CD14-positive monocyte (primary cell): ENCODE results near the gene PRAC2. TPM values are rescaled to one million over a fixed set of nuclear protein-coding genes. Genes with fewer than 3 reads are reported as not detected.

Experiments used
- DNase-seq, 3 donors: peaks; one replicate each; pipeline ENCODE4 v3.0.0-alpha.2; 2011 to 2022
- H2AFZ ChIP-seq: 2 replicates; pipeline ENCODE4 v1.6.0; 2012; ENCODE audit warnings: mild to moderate bottlenecking, low read depth, low read length, inconsistent platforms; ENCODE audit not compliant: insufficient read depth, poor library complexity, severe bottlenecking
- H3K27ac ChIP-seq, 2 donors: 1 replicate in 1 of 2; 2 replicates in 1 of 2; pipeline ENCODE4 v1.5.1; 2012 to 2013; ENCODE audit warnings: low read length in 2 of 2, control low read depth in 1 of 2, inconsistent platforms in 1 of 2, low read depth in 1 of 2, mild to moderate bottlenecking in 1 of 2
- H3K27me3 ChIP-seq, 2 donors: one replicate each; pipeline versions ENCODE4 v1.6.0 to v1.6.1; 2011 to 2013; ENCODE audit warnings: low read length in 2 of 2; ENCODE audit not compliant: control insufficient read depth in 2 of 2, insufficient read depth in 2 of 2
- H3K36me3 ChIP-seq, 2 donors: replicated peaks in 1 of 2; 1 replicate in 1 of 2; 2 replicates in 1 of 2; pipeline versions ENCODE4 v1.5.1 to v1.6.1; 2012 to 2013; ENCODE audit warnings: low read length in 2 of 2, control low read depth in 1 of 2, inconsistent platforms in 1 of 2, mild to moderate bottlenecking in 1 of 2; ENCODE audit not compliant: insufficient read depth in 2 of 2, control insufficient read depth in 1 of 2
- H3K4me1 ChIP-seq, 2 donors: 1 replicate in 1 of 2; 2 replicates in 1 of 2; pipeline versions ENCODE4 v1.5.1 to v1.6.1; 2012 to 2013; ENCODE audit warnings: low read length in 2 of 2, control low read depth in 1 of 2, inconsistent platforms in 1 of 2, mild to moderate bottlenecking in 1 of 2, moderate library complexity in 1 of 2; ENCODE audit not compliant: insufficient read depth in 2 of 2, control insufficient read depth in 1 of 2
- H3K4me2 ChIP-seq: replicated peaks from 2 replicates; pipeline ENCODE3; 2012; ENCODE audit warnings: low read length, moderate library complexity, mild to moderate bottlenecking; ENCODE audit not compliant: poor library complexity, severe bottlenecking; ENCODE audit errors: extremely low read depth
- H3K4me3 ChIP-seq, 3 experiments: fragments of 200-600 bp in 1 of 3; sonication (generic) in 1 of 3; replicated peaks in 1 of 3; 1 replicate in 2 of 3; 2 replicates in 1 of 3; pipeline ENCODE4 v1.5.1; 2011 to 2013; ENCODE audit warnings: low read length in 3 of 3, mild to moderate bottlenecking in 3 of 3, control low read depth in 2 of 3, low read depth in 2 of 3, inconsistent platforms in 1 of 3, moderate library complexity in 1 of 3
- H3K79me2 ChIP-seq: 2 replicates; pipeline ENCODE4 v1.6.0; 2012; ENCODE audit warnings: mild to moderate bottlenecking, control low read depth, inconsistent platforms, low read length, moderate library complexity; ENCODE audit not compliant: insufficient read depth
- H3K9ac ChIP-seq: 2 replicates; pipeline ENCODE4 v1.6.0; 2017; ENCODE audit warnings: low read length, mild to moderate bottlenecking; ENCODE audit not compliant: insufficient read depth, poor library complexity, severe bottlenecking
- H3K9me3 ChIP-seq, 2 donors: replicated peaks in 1 of 2; 1 replicate in 1 of 2; 2 replicates in 1 of 2; pipeline versions ENCODE4 v1.5.1 to v1.6.1; 2012 to 2013; ENCODE audit warnings: low read length in 2 of 2, control low read depth in 1 of 2; ENCODE audit not compliant: control insufficient read depth in 1 of 2, insufficient read depth in 1 of 2
- H4K20me1 ChIP-seq: 2 replicates; pipeline ENCODE4 v1.6.0; 2012; ENCODE audit warnings: mild to moderate bottlenecking, low read length, control low read depth, moderate library complexity; ENCODE audit not compliant: insufficient read depth
- H3K27ac Mint-ChIP-seq, 7 donors: one replicate each; pipeline ENCODE4 v1.8.0; 2020; ENCODE audit warnings: mild to moderate bottlenecking in 7 of 7, mixed read lengths in 7 of 7, moderate library complexity in 6 of 7, inconsistent platforms in 2 of 7
- H3K27me3 Mint-ChIP-seq, 3 donors: one replicate each; pipeline ENCODE4 v1.8.0; 2021 to 2022; ENCODE audit warnings: low read depth in 3 of 3, mild to moderate bottlenecking in 3 of 3, mixed read lengths in 3 of 3, moderate library complexity in 3 of 3, inconsistent platforms in 1 of 3
- H3K36me3 Mint-ChIP-seq, 2 donors: one replicate each; pipeline ENCODE4 v1.8.0; 2020; ENCODE audit warnings: mixed read lengths in 2 of 2, inconsistent platforms in 1 of 2, mild to moderate bottlenecking in 1 of 2
- H3K4me1 Mint-ChIP-seq: one replicate; pipeline ENCODE4 v1.8.0; 2020; ENCODE audit warnings: mild to moderate bottlenecking, mixed read lengths
- H3K4me3 Mint-ChIP-seq, 2 donors: one replicate each; pipeline ENCODE4 v1.8.0; 2020; ENCODE audit warnings: mild to moderate bottlenecking in 2 of 2, mixed read lengths in 2 of 2, moderate library complexity in 1 of 2
- H3K9me3 Mint-ChIP-seq, 7 donors: one replicate each; pipeline ENCODE4 v1.8.0; 2020 to 2022; ENCODE audit warnings: mixed read lengths in 7 of 7, mild to moderate bottlenecking in 6 of 7, moderate library complexity in 6 of 7, inconsistent platforms in 2 of 7
- WGBS: methylation state at CpG from one replicate; pipeline ENCODE4 v1.1.5; 2013; ENCODE audit warnings: missing lambda C conversion rate; ENCODE audit not compliant: insufficient coverage; 5-methylcytosine and 5-hydroxymethylcytosine counted together
- intact Hi-C, 2 donors: fragments of 100-400 bp; cut with micrococcal nuclease; formaldehyde crosslinking; loops; one replicate each; pipeline versions ENCODE4 v1.15.0 to v1.15.1; 2023
- polyA plus RNA-seq, 3 donors: library from polyadenylated mRNA; depleted of rRNA in 1 of 3; unstranded in 2 of 3; stranded (reverse) in 1 of 3; fragments of 300-500 nt in 2 of 3; fragments of >200 nt in 1 of 3; fragmentation: Illumina TruSeq in 2 of 3; gene quantifications; 1 replicate in 2 of 3; 2 replicates in 1 of 3; pipeline ENCODE4 v1.2.3, GENCODE V29; 2012 to 2021
- TF ChIP-seq, protein P1 (sequence below): fragments of 200-600 bp; IDR thresholded peaks from one replicate; pipeline ENCODE4 v1.8.0; 2022; ENCODE audit warnings: antibody characterized with exemption, mild to moderate bottlenecking

The PRAC2 gene
- polyA plus RNA-seq, 3 donors: not detected

DNA sequence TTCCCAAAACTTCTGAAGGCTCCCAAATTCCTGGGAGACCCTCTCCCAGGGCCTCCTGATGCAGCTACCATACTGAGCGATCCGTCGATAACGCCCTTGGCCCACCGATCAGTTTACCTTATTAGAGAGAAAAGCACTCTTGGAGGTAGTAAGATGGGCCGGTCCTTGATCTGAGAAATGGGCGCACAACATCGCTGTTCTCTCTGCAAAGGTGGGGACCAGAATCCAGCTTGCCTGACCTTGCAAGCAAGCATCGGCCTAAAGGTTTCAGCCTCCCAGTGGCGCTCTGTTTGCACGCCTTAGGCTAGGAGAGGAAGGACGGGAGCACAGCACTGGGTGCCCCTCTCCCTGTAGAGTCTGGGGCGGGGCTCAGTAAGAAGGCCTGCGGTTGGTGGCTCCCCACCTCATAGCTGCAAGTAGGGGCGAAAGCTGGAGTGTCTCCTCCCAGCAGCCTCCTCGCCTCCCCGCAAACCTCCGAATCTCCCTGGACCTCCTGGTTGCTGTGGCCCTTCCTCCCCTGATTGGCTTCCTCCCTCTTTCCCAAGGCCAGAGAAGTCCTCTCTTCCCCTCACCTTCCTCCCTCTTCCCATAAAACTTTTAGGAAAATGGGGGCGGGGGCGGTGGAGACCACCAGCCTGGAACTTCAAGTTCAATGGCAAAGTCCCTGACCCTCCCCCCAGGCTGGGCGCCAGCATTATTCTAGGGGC lies 631 bp upstream of the PRAC2 start, which contains the start of gene PRAC1:
PRAC1 (minus strand) TSS at position 318 of the 707 bp plus-strand sequence; CDS start at position 192, 126 bp downstream.
- WGBS: 8% methylated on average over 11 of the region's 21 CpGs
- H3K9me3 ChIP-seq: peaks cover 6 to 56% of the 10 kb centered on the region in 2 donors
- Mint-ChIP-seq H3K36me3 (peaks cover 0 to 16% of the 10 kb centered on the region in 2 donors), H3K4me3 (peak within 1 kb of the TSS; percentile 56 to 88), H3K4me1 (peaks cover 35% of the 10 kb centered on the region), H3K27ac (no peak within 1 kb of the TSS), H3K27me3 (peaks cover 98 to 100% (median 100%) of the 10 kb centered on the region in 3 donors), H3K9me3 (peaks cover 0 to 43% (median 21%) of the 10 kb centered on the region in 7 donors)
- TF ChIP-seq, protein P1, sequence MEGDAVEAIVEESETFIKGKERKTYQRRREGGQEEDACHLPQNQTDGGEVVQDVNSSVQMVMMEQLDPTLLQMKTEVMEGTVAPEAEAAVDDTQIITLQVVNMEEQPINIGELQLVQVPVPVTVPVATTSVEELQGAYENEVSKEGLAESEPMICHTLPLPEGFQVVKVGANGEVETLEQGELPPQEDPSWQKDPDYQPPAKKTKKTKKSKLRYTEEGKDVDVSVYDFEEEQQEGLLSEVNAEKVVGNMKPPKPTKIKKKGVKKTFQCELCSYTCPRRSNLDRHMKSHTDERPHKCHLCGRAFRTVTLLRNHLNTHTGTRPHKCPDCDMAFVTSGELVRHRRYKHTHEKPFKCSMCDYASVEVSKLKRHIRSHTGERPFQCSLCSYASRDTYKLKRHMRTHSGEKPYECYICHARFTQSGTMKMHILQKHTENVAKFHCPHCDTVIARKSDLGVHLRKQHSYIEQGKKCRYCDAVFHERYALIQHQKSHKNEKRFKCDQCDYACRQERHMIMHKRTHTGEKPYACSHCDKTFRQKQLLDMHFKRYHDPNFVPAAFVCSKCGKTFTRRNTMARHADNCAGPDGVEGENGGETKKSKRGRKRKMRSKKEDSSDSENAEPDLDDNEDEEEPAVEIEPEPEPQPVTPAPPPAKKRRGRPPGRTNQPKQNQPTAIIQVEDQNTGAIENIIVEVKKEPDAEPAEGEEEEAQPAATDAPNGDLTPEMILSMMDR: no peak
- intact Hi-C loops: no loop called here
- H3K9ac ChIP-seq: no peak within 1 kb of the TSS
- peak within 1 kb of the TSS in 2 of 3 experiments; percentile 19 to 64 for H3K4me3 ChIP-seq
- H3K4me2 ChIP-seq: peak within 1 kb of the TSS; percentile 70
- no peak within 1 kb of the TSS for H3K27ac ChIP-seq
- H3K36me3 ChIP-seq: no peaks in the 10 kb centered on the region
- no peaks in the 10 kb centered on the region for H3K79me2 ChIP-seq
- H2AFZ ChIP-seq: peak within 1 kb of the TSS; percentile 48
- peaks cover 95 to 100% of the 10 kb centered on the region in 2 donors for H3K27me3 ChIP-seq
- no peaks in the 10 kb centered on the region for H4K20me1 ChIP-seq
- H3K4me1 ChIP-seq: peaks cover 21 to 25% of the 10 kb centered on the region in 2 donors
- no peak for DNase-seq

DNA sequence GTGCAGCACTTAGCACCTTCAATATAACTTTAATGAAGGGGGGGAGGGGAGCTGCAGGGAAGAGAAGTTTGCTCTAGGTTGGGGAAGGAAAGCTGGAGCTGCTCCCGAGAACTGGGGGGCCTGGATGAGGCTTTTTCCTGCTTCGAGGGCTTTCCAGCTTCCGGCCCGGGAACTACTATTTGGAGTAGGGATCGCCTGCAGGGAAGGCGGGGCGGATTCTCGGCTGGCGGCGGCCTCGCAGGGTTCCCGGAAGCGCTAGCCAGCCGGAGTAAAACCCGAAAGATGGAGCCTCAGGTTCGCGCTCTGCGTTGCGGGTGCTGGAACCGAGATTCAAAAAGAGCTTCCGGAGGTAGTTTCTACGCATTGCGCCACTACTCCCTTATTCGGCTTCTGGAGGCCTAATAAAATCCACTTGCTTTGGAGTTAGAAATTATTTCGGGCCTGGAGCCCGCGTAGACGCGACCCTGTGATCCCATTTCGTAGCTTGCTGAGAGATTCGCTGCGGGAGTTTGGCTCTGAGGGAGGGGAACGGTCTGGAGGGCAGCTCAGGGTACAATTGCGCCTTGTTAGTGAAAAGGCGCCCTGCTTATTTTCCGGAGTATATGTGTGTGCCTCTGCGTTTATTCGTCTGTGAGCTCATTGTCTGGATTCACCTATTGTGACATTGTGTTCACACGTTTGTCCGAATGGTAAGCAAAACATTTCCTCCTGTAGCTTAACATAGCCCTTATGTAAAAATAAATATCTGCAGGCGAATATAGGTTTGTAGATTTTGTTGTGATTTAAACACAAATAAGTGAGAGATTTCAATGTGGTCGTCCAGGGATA lies 652 bp downstream of the PRAC2 start:
- no peak for DNase-seq
- peaks cover 0 to 48% (median 21%) of the 10 kb centered on the region in 7 donors for H3K9me3 Mint-ChIP-seq
- H3K9me3 ChIP-seq: peaks cover 9 to 60% of the 10 kb centered on the region in 2 donors
- peaks cover 32% of the 10 kb centered on the region for H3K4me1 Mint-ChIP-seq
- TF ChIP-seq, protein P1: no peak
- H4K20me1 ChIP-seq: no peaks in the 10 kb centered on the region
- 2% methylated on average over 33 of the region's 42 CpGs for WGBS
- no peak overlapping the region for H3K27ac ChIP-seq
- H3K27ac Mint-ChIP-seq: no peak overlapping the region
- peak overlapping the region; percentile 56 to 88 for H3K4me3 Mint-ChIP-seq
- H3K27me3 ChIP-seq: peaks cover 95 to 100% of the 10 kb centered on the region in 2 donors
- H3K4me1 ChIP-seq: peaks cover 25% of the 10 kb centered on the region in 2 donors
- peaks cover 98 to 100% (median 100%) of the 10 kb centered on the region in 3 donors for H3K27me3 Mint-ChIP-seq
- H3K36me3 Mint-ChIP-seq: peaks cover 0 to 16% of the 10 kb centered on the region in 2 donors
- intact Hi-C loops: no loop called here
- H3K79me2 ChIP-seq: no peaks in the 10 kb centered on the region
- no peaks in the 10 kb centered on the region for H3K36me3 ChIP-seq
- H3K4me3 ChIP-seq: peak overlapping the region in 2 of 3 experiments; percentile 19 to 64
- peak overlapping the region; percentile 48 for H2AFZ ChIP-seq
- peak overlapping the region; percentile 70 for H3K4me2 ChIP-seq
- H3K9ac ChIP-seq: no peak overlapping the region
